HG03097 (cell line): Measurements from ENCODE around the gene MGAT4B.

ENCODE experiments used
- ATAC-seq: cut with Tn5 transposase; IDR thresholded peaks from one replicate; pipeline ENCODE4 v1.9.1; 2021; ENCODE audit not compliant: unreplicated experiment, low FRiP score

The MGAT4B gene

DNA sequence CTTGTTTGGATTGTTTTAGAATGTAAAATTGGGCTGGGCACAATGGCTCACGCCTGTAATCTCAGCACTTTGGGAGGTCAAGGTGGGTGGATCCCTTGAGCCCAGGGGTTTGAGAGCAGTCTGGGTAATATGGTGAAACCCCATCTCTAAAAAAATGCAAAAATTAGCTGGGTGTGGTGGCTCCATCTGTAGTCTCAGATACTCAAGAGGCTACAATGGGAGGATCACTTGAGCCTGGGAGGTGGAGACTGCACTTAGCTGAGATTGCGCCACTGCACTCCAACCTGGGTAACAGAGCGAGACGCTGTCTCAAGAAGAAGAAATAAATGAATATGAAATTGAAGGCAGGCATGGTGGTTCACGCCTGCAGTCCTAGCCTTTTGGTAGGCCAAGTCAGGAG, 52.7 kb downstream of the MGAT4B start:
- no peak for ATAC-seq

DNA sequence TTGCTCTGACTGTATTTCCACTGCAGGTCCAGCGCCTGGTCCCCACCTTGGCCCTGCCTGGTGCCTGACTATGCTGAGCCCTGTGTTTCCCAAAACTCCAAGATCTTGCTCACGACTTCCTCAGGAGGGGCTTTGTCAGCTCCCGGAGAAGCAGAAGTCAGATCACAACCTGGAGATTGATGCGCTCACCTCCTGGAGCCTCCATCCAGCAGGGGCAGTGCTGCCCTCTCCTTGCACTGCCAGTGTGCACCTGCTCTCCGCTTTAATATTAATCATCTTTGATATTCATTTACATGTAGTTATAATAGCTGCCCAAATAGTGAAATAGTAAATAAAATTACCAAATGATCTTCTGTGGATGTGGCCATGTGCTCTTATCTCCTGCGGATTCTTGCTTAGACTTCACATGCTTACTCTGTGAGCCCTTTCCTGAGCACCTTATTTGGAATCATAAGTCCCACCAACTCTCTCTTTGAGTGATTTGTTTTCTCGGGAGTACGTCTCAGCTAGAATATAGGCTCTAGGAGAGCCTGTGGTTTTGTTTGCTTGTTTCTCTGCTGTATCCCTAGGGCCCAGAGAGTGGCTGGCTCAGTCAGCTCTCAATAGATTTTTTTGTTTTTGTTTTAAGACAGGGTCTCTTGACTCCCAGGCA, 56.7 kb downstream of the MGAT4B start:
- ATAC-seq: no peak

DNA sequence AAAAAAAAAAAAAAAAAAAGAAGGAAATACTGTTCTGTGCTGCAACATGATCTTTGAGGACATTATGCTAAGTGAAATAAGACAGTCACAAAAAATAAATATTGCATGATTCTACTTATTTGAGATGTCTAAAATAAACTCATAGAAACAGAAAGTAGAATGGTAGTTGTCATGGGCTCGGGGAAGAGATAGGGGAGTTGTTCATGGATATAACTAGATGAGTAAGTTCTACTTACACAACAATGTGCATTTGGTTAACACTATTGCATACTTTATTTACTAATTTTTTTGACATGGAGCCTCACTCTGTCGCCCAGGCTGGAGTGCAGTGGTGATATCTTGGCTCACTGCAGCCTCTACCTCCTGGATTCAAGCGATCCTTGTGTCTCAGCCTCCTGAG, 58.9 kb downstream of the MGAT4B start:
- no peak for ATAC-seq
